ENCODE measurements around the gene MTMR12. TPM values are rescaled to one million over a fixed set of nuclear protein-coding genes. Genes with fewer than 3 reads are reported as not detected.

MTMR12 gene
- total and polyA plus RNA-seq, 2 experiments from 2014 or later, result 18.3 to 51.6 TPM

DNA sequence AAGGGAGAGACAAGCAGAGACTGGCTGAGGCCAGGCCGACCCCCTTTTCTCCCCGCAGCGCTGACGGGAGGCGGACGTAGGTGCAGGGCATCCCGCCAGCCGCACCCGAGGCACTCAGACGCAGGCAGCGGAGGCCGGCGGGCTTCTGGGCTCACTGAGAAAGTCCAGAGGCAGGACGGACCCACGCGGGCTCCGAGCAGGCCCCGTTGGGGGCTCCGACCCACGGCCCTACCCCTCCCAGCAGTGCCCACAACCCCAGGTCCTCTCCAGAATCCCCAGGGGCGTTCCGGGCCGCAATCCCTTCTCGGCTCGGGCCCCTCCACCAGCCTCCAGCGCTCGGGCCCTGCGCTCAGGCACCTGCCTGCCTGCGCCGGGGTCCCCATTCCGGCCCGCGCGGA, 543 bp downstream of the MTMR12 start:
- H3K4me3 ChIP-seq, result peak overlapping the region; percentile 91
- peaks cover 26% of the 10 kb centered on the region; the same call in 1 of the 2 replicates for H4K20me1 ChIP-seq (replicated peaks; ENCODE audit: insufficient read depth)
- H3K36me3 Mint-ChIP-seq (ENCODE audit: low read depth), result peaks cover 15% of the 10 kb centered on the region
- no peaks in the 10 kb centered on the region for H3K27me3 ChIP-seq (ENCODE audit: insufficient read depth)
- H3K4me1 Mint-ChIP-seq, result peaks cover 32% of the 10 kb centered on the region
- peaks cover 6% of the 10 kb centered on the region for H3K27me3 Mint-ChIP-seq (ENCODE audit: insufficient read depth, low read depth, poor library complexity)
- peaks cover 54% of the 10 kb centered on the region for H3K79me2 ChIP-seq (replicated peaks; ENCODE audit: insufficient read depth)
- H3K4me3 Mint-ChIP-seq, result peak overlapping the region; percentile 91
- DNase-seq (ENCODE audit: low spot score), result peak; percentile 68
- peak overlapping the region; percentile 58 for H3K27ac ChIP-seq (ENCODE audit: low read depth)
- peak overlapping the region; percentile 39 for H3K27ac Mint-ChIP-seq
- H3K36me3 ChIP-seq (ENCODE audit: insufficient read depth), result no peaks in the 10 kb centered on the region
- H3F3A ChIP-seq (replicated peaks; ENCODE audit: low read depth), result peaks cover 4% of the 10 kb centered on the region; the same call in 1 of the 2 replicates
- peak overlapping the region; percentile 96 for H3K4me2 ChIP-seq
- no peak overlapping the region; the same call in 1 of the 2 replicates for H2AFZ ChIP-seq
- TF ChIP-seq EZH2phosphoT487 (IDR thresholded peaks at IDR 0.05; ENCODE audit: unreplicated experiment), result no peak
- TF ChIP-seq EZH2 (IDR thresholded peaks at IDR 0.05; ENCODE audit: low read depth, unreplicated experiment), result no peak
- TF ChIP-seq, protein P1, sequence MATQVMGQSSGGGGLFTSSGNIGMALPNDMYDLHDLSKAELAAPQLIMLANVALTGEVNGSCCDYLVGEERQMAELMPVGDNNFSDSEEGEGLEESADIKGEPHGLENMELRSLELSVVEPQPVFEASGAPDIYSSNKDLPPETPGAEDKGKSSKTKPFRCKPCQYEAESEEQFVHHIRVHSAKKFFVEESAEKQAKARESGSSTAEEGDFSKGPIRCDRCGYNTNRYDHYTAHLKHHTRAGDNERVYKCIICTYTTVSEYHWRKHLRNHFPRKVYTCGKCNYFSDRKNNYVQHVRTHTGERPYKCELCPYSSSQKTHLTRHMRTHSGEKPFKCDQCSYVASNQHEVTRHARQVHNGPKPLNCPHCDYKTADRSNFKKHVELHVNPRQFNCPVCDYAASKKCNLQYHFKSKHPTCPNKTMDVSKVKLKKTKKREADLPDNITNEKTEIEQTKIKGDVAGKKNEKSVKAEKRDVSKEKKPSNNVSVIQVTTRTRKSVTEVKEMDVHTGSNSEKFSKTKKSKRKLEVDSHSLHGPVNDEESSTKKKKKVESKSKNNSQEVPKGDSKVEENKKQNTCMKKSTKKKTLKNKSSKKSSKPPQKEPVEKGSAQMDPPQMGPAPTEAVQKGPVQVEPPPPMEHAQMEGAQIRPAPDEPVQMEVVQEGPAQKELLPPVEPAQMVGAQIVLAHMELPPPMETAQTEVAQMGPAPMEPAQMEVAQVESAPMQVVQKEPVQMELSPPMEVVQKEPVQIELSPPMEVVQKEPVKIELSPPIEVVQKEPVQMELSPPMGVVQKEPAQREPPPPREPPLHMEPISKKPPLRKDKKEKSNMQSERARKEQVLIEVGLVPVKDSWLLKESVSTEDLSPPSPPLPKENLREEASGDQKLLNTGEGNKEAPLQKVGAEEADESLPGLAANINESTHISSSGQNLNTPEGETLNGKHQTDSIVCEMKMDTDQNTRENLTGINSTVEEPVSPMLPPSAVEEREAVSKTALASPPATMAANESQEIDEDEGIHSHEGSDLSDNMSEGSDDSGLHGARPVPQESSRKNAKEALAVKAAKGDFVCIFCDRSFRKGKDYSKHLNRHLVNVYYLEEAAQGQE (IDR thresholded peaks at IDR 0.05; ENCODE audit: unreplicated experiment), result no peak
- no peak for TF ChIP-seq STAT1 (IDR thresholded peaks at IDR 0.05; ENCODE audit: unreplicated experiment)
- no peak for TF ChIP-seq POLR2AphosphoS5 (IDR thresholded peaks at IDR 0.05; ENCODE audit: low read depth)
- TF ChIP-seq ZNF114 (CRISPR knock-in tag; IDR thresholded peaks at IDR 0.05), result no peak
- no peaks in the 10 kb centered on the region for H3K9me2 ChIP-seq (ENCODE audit: insufficient read depth)
- H3K4me1 ChIP-seq (ENCODE audit: insufficient read depth), result peaks cover 11% of the 10 kb centered on the region; the same call in 1 of the 2 replicates
- peak; percentile 42 for ATAC-seq
- no peaks in the 10 kb centered on the region for H3K9me3 Mint-ChIP-seq

DNA sequence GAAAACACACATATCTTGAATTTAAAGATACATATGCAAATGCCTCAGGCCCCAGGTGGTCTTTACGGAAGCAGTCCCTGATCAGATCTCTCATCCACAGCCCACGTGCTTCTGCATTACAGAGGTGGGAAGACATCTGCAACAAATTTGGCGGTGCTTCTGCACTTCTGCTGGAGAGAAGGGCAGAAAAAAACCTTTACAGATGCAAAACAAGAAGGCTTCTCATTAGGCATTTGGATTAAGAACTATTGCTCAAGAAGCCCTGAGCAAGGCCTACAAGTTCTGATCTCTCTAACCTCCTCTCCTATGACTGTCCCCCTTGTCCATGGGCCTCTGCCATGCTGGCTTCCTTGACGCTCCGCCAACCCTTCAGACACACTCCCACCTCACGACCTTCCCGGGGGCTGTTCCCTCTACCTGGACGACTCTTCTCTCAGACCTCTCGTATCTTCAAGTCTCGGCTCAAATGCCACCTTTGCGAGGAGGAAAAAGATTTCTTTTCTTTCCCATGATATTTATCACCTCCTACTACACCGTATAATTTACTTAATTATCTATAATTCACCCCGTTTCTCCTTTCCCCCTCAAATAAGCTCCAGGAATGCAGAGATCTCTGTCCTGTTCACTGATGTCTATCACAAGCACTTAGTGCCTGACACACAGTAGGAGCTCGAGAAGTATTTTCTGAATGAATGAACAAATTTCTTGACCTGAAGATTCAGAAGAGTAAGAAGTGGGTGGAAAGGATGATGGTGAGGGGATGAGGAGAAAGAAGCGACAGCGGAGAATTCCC, 1.1 kb downstream of the MTMR12 start:
- Histone ChIP-seq H3K27ac (ENCODE audit: low read depth) (peak overlapping the region; percentile 58), H3F3A (replicated peaks; ENCODE audit: low read depth) (peaks cover 4% of the 10 kb centered on the region; the same call in 1 of the 2 replicates), H3K4me2 (peak overlapping the region; percentile 96), H3K36me3 (ENCODE audit: insufficient read depth) (no peaks in the 10 kb centered on the region), H3K27me3 (ENCODE audit: insufficient read depth) (no peaks in the 10 kb centered on the region), H2AFZ (no peak overlapping the region; the same call in 1 of the 2 replicates), H3K9me2 (ENCODE audit: insufficient read depth) (no peaks in the 10 kb centered on the region), H3K4me3 (peak overlapping the region; percentile 91), H3K4me1 (ENCODE audit: insufficient read depth) (peaks cover 11% of the 10 kb centered on the region; the same call in 1 of the 2 replicates), H4K20me1 (replicated peaks; ENCODE audit: insufficient read depth) (peaks cover 26% of the 10 kb centered on the region; the same call in 1 of the 2 replicates), H3K79me2 (replicated peaks; ENCODE audit: insufficient read depth) (peaks cover 60% of the 10 kb centered on the region)
- Mint-ChIP-seq H3K27ac (peak overlapping the region; percentile 39), H3K9me3 (no peaks in the 10 kb centered on the region), H3K36me3 (ENCODE audit: low read depth) (peaks cover 15% of the 10 kb centered on the region), H3K4me1 (peaks cover 33% of the 10 kb centered on the region), H3K27me3 (ENCODE audit: insufficient read depth, low read depth, poor library complexity) (peaks cover 6% of the 10 kb centered on the region), H3K4me3 (peak overlapping the region; percentile 91)
- ATAC-seq (peak; percentile 5), DNase-seq (ENCODE audit: low spot score) (peak; percentile 69)
- TF ChIP-seq ZNF114 (CRISPR knock-in tag; IDR thresholded peaks at IDR 0.05), result no peak
- no peak for TF ChIP-seq POLR2AphosphoS5 (IDR thresholded peaks at IDR 0.05; ENCODE audit: low read depth)
- TF ChIP-seq, protein P2, sequence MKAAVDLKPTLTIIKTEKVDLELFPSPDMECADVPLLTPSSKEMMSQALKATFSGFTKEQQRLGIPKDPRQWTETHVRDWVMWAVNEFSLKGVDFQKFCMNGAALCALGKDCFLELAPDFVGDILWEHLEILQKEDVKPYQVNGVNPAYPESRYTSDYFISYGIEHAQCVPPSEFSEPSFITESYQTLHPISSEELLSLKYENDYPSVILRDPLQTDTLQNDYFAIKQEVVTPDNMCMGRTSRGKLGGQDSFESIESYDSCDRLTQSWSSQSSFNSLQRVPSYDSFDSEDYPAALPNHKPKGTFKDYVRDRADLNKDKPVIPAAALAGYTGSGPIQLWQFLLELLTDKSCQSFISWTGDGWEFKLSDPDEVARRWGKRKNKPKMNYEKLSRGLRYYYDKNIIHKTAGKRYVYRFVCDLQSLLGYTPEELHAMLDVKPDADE (IDR thresholded peaks at IDR 0.05), result no peak
- TF ChIP-seq, protein P3, sequence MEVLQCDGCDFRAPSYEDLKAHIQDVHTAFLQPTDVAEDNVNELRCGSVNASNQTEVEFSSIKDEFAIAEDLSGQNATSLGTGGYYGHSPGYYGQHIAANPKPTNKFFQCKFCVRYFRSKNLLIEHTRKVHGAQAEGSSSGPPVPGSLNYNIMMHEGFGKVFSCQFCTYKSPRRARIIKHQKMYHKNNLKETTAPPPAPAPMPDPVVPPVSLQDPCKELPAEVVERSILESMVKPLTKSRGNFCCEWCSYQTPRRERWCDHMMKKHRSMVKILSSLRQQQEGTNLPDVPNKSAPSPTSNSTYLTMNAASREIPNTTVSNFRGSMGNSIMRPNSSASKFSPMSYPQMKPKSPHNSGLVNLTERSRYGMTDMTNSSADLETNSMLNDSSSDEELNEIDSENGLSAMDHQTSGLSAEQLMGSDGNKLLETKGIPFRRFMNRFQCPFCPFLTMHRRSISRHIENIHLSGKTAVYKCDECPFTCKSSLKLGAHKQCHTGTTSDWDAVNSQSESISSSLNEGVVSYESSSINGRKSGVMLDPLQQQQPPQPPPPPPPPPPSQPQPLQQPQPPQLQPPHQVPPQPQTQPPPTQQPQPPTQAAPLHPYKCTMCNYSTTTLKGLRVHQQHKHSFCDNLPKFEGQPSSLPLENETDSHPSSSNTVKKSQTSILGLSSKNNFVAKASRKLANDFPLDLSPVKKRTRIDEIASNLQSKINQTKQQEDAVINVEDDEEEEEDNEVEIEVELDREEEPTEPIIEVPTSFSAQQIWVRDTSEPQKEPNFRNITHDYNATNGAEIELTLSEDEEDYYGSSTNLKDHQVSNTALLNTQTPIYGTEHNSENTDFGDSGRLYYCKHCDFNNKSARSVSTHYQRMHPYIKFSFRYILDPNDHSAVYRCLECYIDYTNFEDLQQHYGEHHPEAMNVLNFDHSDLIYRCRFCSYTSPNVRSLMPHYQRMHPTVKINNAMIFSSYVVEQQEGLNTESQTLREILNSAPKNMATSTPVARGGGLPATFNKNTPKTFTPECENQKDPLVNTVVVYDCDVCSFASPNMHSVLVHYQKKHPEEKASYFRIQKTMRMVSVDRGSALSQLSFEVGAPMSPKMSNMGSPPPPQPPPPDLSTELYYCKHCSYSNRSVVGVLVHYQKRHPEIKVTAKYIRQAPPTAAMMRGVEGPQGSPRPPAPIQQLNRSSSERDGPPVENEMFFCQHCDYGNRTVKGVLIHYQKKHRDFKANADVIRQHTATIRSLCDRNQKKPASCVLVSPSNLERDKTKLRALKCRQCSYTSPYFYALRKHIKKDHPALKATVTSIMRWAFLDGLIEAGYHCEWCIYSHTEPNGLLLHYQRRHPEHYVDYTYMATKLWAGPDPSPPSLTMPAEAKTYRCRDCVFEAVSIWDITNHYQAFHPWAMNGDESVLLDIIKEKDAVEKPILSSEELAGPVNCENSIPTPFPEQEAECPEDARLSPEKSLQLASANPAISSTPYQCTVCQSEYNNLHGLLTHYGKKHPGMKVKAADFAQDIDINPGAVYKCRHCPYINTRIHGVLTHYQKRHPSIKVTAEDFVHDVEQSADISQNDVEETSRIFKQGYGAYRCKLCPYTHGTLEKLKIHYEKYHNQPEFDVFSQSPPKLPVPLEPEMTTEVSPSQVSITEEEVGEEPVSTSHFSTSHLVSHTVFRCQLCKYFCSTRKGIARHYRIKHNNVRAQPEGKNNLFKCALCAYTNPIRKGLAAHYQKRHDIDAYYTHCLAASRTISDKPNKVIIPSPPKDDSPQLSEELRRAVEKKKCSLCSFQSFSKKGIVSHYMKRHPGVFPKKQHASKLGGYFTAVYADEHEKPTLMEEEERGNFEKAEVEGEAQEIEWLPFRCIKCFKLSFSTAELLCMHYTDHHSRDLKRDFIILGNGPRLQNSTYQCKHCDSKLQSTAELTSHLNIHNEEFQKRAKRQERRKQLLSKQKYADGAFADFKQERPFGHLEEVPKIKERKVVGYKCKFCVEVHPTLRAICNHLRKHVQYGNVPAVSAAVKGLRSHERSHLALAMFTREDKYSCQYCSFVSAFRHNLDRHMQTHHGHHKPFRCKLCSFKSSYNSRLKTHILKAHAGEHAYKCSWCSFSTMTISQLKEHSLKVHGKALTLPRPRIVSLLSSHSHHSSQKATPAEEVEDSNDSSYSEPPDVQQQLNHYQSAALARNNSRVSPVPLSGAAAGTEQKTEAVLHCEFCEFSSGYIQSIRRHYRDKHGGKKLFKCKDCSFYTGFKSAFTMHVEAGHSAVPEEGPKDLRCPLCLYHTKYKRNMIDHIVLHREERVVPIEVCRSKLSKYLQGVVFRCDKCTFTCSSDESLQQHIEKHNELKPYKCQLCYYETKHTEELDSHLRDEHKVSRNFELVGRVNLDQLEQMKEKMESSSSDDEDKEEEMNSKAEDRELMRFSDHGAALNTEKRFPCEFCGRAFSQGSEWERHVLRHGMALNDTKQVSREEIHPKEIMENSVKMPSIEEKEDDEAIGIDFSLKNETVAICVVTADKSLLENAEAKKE (CRISPR knock-in tag; IDR thresholded peaks at IDR 0.05), result no peak
- TF ChIP-seq EZH2 (IDR thresholded peaks at IDR 0.05; ENCODE audit: low read depth, unreplicated experiment), result no peak

Measured in GM23338 (cell line).